Heart right ventricle (tissue), 16 donors: ENCODE results near the gene CLK3. TPM values are rescaled to one million over a fixed set of nuclear protein-coding genes. Genes with fewer than 3 reads are reported as not detected.

Source experiments
- ATAC-seq, 8 donors: fragments of 200-7000 bp; cut with Tn5 transposase; one replicate each; pipeline ENCODE4 v1.9.1; 2020; ENCODE audit warnings: mild to moderate bottlenecking in 8 of 8, moderate library complexity in 8 of 8, moderate number of reproducible peaks in 1 of 8
- DNase-seq, 2 donors: peaks; one replicate each; pipeline ENCODE4 v3.0.0-alpha.2; 2020
- H3K27ac ChIP-seq, 10 donors: fragments of 200-600 bp; sonication (generic) in 2 of 10; one replicate each; pipeline versions ENCODE4 v1.5.0 to v1.8.0; 2020 to 2022; ENCODE audit warnings: mild to moderate bottlenecking in 3 of 10
- H3K27me3 ChIP-seq, 7 donors: fragments of 200-600 bp; one replicate each; pipeline ENCODE4 v1.8.0; 2021 to 2022; ENCODE audit warnings: mild to moderate bottlenecking in 2 of 7
- H3K36me3 ChIP-seq, 9 donors: fragments of 200-600 bp; sonication (generic) in 1 of 9; one replicate each; pipeline versions ENCODE4 v1.5.0 to v1.8.0; 2020 to 2022; ENCODE audit warnings: mild to moderate bottlenecking in 2 of 9
- H3K4me1 ChIP-seq, 9 donors: fragments of 200-600 bp; sonication (generic) in 1 of 9; one replicate each; pipeline versions ENCODE4 v1.5.0 to v1.8.0; 2020 to 2022; ENCODE audit warnings: mild to moderate bottlenecking in 4 of 9
- H3K4me3 ChIP-seq, 10 donors: fragments of 200-600 bp; sonication (generic) in 2 of 10; one replicate each; pipeline versions ENCODE4 v1.5.0 to v1.8.0; 2020 to 2022; ENCODE audit warnings: mild to moderate bottlenecking in 7 of 10, moderate library complexity in 2 of 10
- H3K9me3 ChIP-seq, 11 donors: fragments of 200-600 bp in 10 of 11; sonication (generic) in 2 of 11; one replicate each; pipeline versions ENCODE4 v1.5.0 to v1.8.0; 2013 to 2022; ENCODE audit warnings: mild to moderate bottlenecking in 2 of 11, control low read depth in 1 of 11, moderate library complexity in 1 of 11
- CTCF ChIP-seq, 9 donors: fragments of 200-600 bp; sonication (generic) in 2 of 9; IDR thresholded peaks; one replicate each; pipeline versions ENCODE4 v1.5.0 to v1.8.0; 2021 to 2022; ENCODE audit warnings: antibody characterized with exemption in 9 of 9, mild to moderate bottlenecking in 5 of 9, moderate library complexity in 1 of 9
- WGBS, 2 donors: extraction: QIAGEN DNeasy Blood & Tissue Kit; methylation state at CpG; one replicate each; pipeline ENCODE4 v1.1.7; 2013; ENCODE audit warnings: inconsistent platforms in 1 of 2; 5-methylcytosine and 5-hydroxymethylcytosine counted together
- intact Hi-C, 10 donors: fragments of 100-400 bp; cut with DNase I; formaldehyde crosslinking; loops; one replicate each; pipeline versions ENCODE4 v1.11.1 to v1.14.2; 2022
- polyA plus RNA-seq, 2 donors: library from polyadenylated mRNA; stranded (reverse); fragments of 200-250 nt; gene quantifications; one replicate each; pipeline ENCODE4 v1.2.3, GENCODE V29; 2013
- total RNA-seq, 10 donors: library from RNA; stranded (reverse); fragmentation: NEBNext Ultra II Directional in 3 of 10; extraction: Animal tissue kit (Norgen Biotek cat#: 25700) in 3 of 10; gene quantifications; one replicate each; pipeline versions ENCODE4 v1.2.1 to v1.2.4, GENCODE V29; 2021 to 2023
- donor health status: Arrhythmogenic right ventricular cardiomyopathy.
- donor health status: ischemic (EF 13 %, LVEDD 7.1; RV severe dilation, severe dysfunction).
- donor health status: healthy with polysubstance abuse.
- donor health status: DM: no; HTN: yes; CAD: no.
- donor health status: DM: no; HTN: no; CAD: no.
- donor health status: ischemic (EF 25% LVEDD 6.9; RV normal size, moderate dysfunction).
- donor health status: ischemic (EF 25% LVEDD 5.7; RV mildly dilated, moderate dysfunction).
- donor health status: healthy.
- donor health status: DM: yes; HTN: yes; CAD: no.
- donor health status: Ischemic cardiomyopathy.
- donor health status: ischemic (EF 35%, LVEDD 5.7; RV mildly dilated, moderate dysfunction).
- donor health status: nonischemic (EF 11% LVEDD 7.7; RV severe dilation, severe dysfunction).
- donor health status: DM: yes; HTN: yes; CAD: no.
- donor health status: PGD.
- donor health status: ischemic (EF 29% LVEDD 5.4; RV normal size, mild dysfunction).
- donor health status: nonischemic (EF 23%, LVEDD 6.1; RV moderate dilation, normal function).

The CLK3 gene
- total and polyA plus RNA-seq, 12 donors, result 27.7 to 73.6 (median 45.2) TPM

GRCh38 chr15:74585857-74586256, 29.8 kb upstream of the CLK3 start:
- no peaks in the 10 kb centered on the region for H3K27me3 ChIP-seq
- no peak overlapping the region for H3K27ac ChIP-seq
- H3K9me3 ChIP-seq, result no peaks in the 10 kb centered on the region
- intact Hi-C loops, result loop anchor here in 1 of 10 donors (5.0 kb wide), 1 partner anchor 34 kb away; no protein-coding TSS in a partner anchor
- no peak overlapping the region for H3K4me3 ChIP-seq
- peaks cover 0 to 33% (median 8%) of the 10 kb centered on the region in 9 donors for H3K36me3 ChIP-seq
- peaks cover 0 to 30% (median 17%) of the 10 kb centered on the region in 9 donors for H3K4me1 ChIP-seq
- ATAC-seq, result no peak
- TF ChIP-seq CTCF (IDR thresholded peaks at IDR 0.05), result no peak
- DNase-seq, result no peak
- WGBS, 2 donors, result 87 to 92% methylated on average over 9 of the region's 9 CpGs

- Histone ChIP-seq H3K4me3 (no peak overlapping the region), H3K4me1 (peaks cover 0 to 25% (median 17%) of the 10 kb centered on the region in 9 donors), H3K27ac (no peak overlapping the region), H3K27me3 (no peaks in the 10 kb centered on the region), H3K36me3 (peaks cover 0 to 63% (median 37%) of the 10 kb centered on the region in 9 donors), H3K9me3 (no peaks in the 10 kb centered on the region)
- TF ChIP-seq CTCF (IDR thresholded peaks at IDR 0.05), result no peak
- ATAC-seq, result no peak
- no peak for DNase-seq
- WGBS, 2 donors, result 90 to 91% methylated on average over 6 of the region's 6 CpGs
- intact Hi-C loops, result loop anchor here in 1 of 10 donors (5.0 kb wide), 1 partner anchor 38 kb away; no protein-coding TSS in a partner anchor
These were observed 25.8 kb upstream of the CLK3 start for GRCh38 chr15:74589826-74590225.

- peaks cover 0 to 65% (median 32%) of the 10 kb centered on the region in 9 donors for H3K36me3 ChIP-seq
- WGBS, 2 donors, result 76 to 87% methylated on average over 3 of the region's 3 CpGs
- intact Hi-C loops, result no loop called here
These were observed 23.4 kb upstream of the CLK3 start for GRCh38 chr15:74592222-74592621.

GRCh38 chr15:74593122-74593521, 22.5 kb upstream of the CLK3 start:
- H3K36me3 ChIP-seq, result peaks cover 0 to 65% (median 32%) of the 10 kb centered on the region in 9 donors
- H3K4me3 ChIP-seq, result no peak overlapping the region
- 78 to 88% methylated on average over 7 of the region's 7 CpGs for WGBS, 2 donors
- TF ChIP-seq CTCF (IDR thresholded peaks at IDR 0.05), result no peak
- ATAC-seq (no peak), DNase-seq (no peak)
- H3K4me1 ChIP-seq, result peaks cover 0 to 27% (median 17%) of the 10 kb centered on the region in 9 donors
- intact Hi-C loops, result no loop called here
- no peak overlapping the region for H3K27ac ChIP-seq
- no peaks in the 10 kb centered on the region for H3K9me3 ChIP-seq
- no peaks in the 10 kb centered on the region for H3K27me3 ChIP-seq

More at GRCh38 chr15:74592222-74592621, 23.4 kb upstream of the CLK3 start:
- no peaks in the 10 kb centered on the region for H3K9me3 ChIP-seq
- DNase-seq, result no peak
- ATAC-seq, result no peak
- no peak overlapping the region for H3K27ac ChIP-seq
- H3K4me1 ChIP-seq, result peaks cover 0 to 22% (median 12%) of the 10 kb centered on the region in 9 donors
- no peak for TF ChIP-seq CTCF (IDR thresholded peaks at IDR 0.05)
- no peak overlapping the region for H3K4me3 ChIP-seq
- no peaks in the 10 kb centered on the region for H3K27me3 ChIP-seq
